Mesendoderm (in vitro differentiated cells): ENCODE results near the gene CACNG7.
A peak's percentile ranks its signal among the peaks of the same experiment; 100 is the strongest.

Experiments
- DNase-seq: peaks from one replicate; pipeline ENCODE4 v3.0.0; 2013
- H2AK5ac ChIP-seq: 2 replicates; pipeline ENCODE4 v1.6.1; 2013; ENCODE audit warnings: low read length, inconsistent platforms
- H2BK120ac ChIP-seq: 2 replicates; pipeline ENCODE4 v1.6.1; 2013; ENCODE audit warnings: low read depth, mild to moderate bottlenecking, low read length, moderate library complexity, mixed read lengths
- H2BK15ac ChIP-seq: replicated peaks from 2 replicates; pipeline ENCODE4 v1.6.1; 2013; ENCODE audit warnings: low read depth, mild to moderate bottlenecking, moderate library complexity
- H2BK5ac ChIP-seq: 2 replicates; pipeline ENCODE4 v1.6.1; 2013; ENCODE audit warnings: low read length, inconsistent platforms
- H3K18ac ChIP-seq: 2 replicates; pipeline ENCODE4 v1.6.1; 2013; ENCODE audit warnings: mild to moderate bottlenecking, low read length, mixed read lengths
- H3K23ac ChIP-seq: one replicate; pipeline ENCODE4 v1.6.1; 2013; ENCODE audit warnings: low read length
- H3K27ac ChIP-seq: 2 replicates; pipeline ENCODE4 v1.5.1; 2013; ENCODE audit warnings: low read depth, mild to moderate bottlenecking, inconsistent platforms, low read length, moderate library complexity
- H3K27me3 ChIP-seq: 2 replicates; pipeline ENCODE4 v1.6.1; 2013; ENCODE audit warnings: low read length, control low read depth, mild to moderate bottlenecking, inconsistent platforms; ENCODE audit not compliant: insufficient read depth, poor library complexity
- H3K36me3 ChIP-seq: 2 replicates; pipeline ENCODE4 v1.6.1; 2013; ENCODE audit warnings: low read length, inconsistent platforms; ENCODE audit not compliant: control insufficient read depth, insufficient read depth
- H3K4ac ChIP-seq: one replicate; pipeline ENCODE4 v1.6.1; 2013; ENCODE audit warnings: low read depth, mild to moderate bottlenecking, low read length, moderate library complexity
- H3K4me1 ChIP-seq: 2 replicates; pipeline ENCODE4 v1.6.1; 2013; ENCODE audit warnings: low read depth, low read length, inconsistent platforms; ENCODE audit not compliant: control insufficient read depth
- H3K4me2 ChIP-seq: 2 replicates; pipeline ENCODE4 v1.6.1; 2013; ENCODE audit warnings: low read length
- H3K4me3 ChIP-seq: 2 replicates; pipeline ENCODE4 v1.5.1; 2013; ENCODE audit warnings: mild to moderate bottlenecking, low read length
- H3K56ac ChIP-seq: one replicate; pipeline ENCODE4 v1.6.1; 2013; ENCODE audit warnings: low read length
- H3K79me1 ChIP-seq: 2 replicates; pipeline ENCODE4 v1.6.1; 2013; ENCODE audit warnings: low read length, inconsistent platforms
- H3K79me2 ChIP-seq: 2 replicates; pipeline ENCODE4 v1.6.1; 2013; ENCODE audit warnings: mild to moderate bottlenecking, low read length; ENCODE audit not compliant: control insufficient read depth, insufficient read depth
- H3K9ac ChIP-seq: 2 replicates; pipeline ENCODE4 v1.6.1; 2013; ENCODE audit warnings: low read length, inconsistent platforms
- H4K5ac ChIP-seq: one replicate; pipeline ENCODE4 v1.6.1; 2013; ENCODE audit warnings: low read length
- H4K8ac ChIP-seq: one replicate; pipeline ENCODE4 v1.6.1; 2013; ENCODE audit warnings: low read depth, mild to moderate bottlenecking, control low read depth, low read length, moderate library complexity
- WGBS: extraction: QIAGEN DNeasy Blood & Tissue Kit; methylation state at CpG from one replicate; pipeline ENCODE4 v1.1.7; 2013; ENCODE audit warnings: low lambda C conversion rate, missing lambda C conversion rate; ENCODE audit not compliant: insufficient coverage; ENCODE audit errors: extremely low coverage; 5-methylcytosine and 5-hydroxymethylcytosine counted together

The CACNG7 gene

GRCh38 chr19:53898166-53898565 is 10.9 kb upstream of the CACNG7 start:
- Histone ChIP-seq H2BK15ac (no peak overlapping the region), H3K9ac (peak overlapping the region; percentile 70), H3K18ac (no peak overlapping the region), H3K4ac (no peak overlapping the region), H3K56ac (peak overlapping the region; percentile 83), H3K4me1 (peaks cover 4% of the 10 kb centered on the region), H3K4me3 (peak overlapping the region; percentile 35), H3K4me2 (peak overlapping the region; percentile 99), H2BK5ac (no peak overlapping the region), H3K79me1 (no peaks in the 10 kb centered on the region), H3K36me3 (no peaks in the 10 kb centered on the region), H3K27ac (no peak overlapping the region), H4K5ac (no peak overlapping the region), H3K27me3 (no peaks in the 10 kb centered on the region), H2BK120ac (no peak overlapping the region), H3K79me2 (no peaks in the 10 kb centered on the region), H4K8ac (no peak overlapping the region), H2AK5ac (no peak overlapping the region), H3K23ac (no peak overlapping the region)
- no peak for DNase-seq
- WGBS = no CpG with 5 or more reads among the region's 16 CpGs

- H3K4me2 ChIP-seq = peak overlapping the region; percentile 99
- H3K18ac ChIP-seq = no peak overlapping the region
- peak overlapping the region; percentile 35 for H3K4me3 ChIP-seq
- no peaks in the 10 kb centered on the region for H3K36me3 ChIP-seq
- H3K27ac ChIP-seq = no peak overlapping the region
- peak overlapping the region; percentile 70 for H3K9ac ChIP-seq
- H3K79me1 ChIP-seq = no peaks in the 10 kb centered on the region
- no peak overlapping the region for H2BK120ac ChIP-seq
- no peak overlapping the region for H2BK5ac ChIP-seq
- peaks cover 4% of the 10 kb centered on the region for H3K4me1 ChIP-seq
- no peak overlapping the region for H3K4ac ChIP-seq
- H2BK15ac ChIP-seq = no peak overlapping the region
- H3K23ac ChIP-seq = no peak overlapping the region
- peak; percentile 99 for DNase-seq
- H4K5ac ChIP-seq = no peak overlapping the region
- H3K79me2 ChIP-seq = no peaks in the 10 kb centered on the region
- no peak overlapping the region for H2AK5ac ChIP-seq
- no peaks in the 10 kb centered on the region for H3K27me3 ChIP-seq
- H3K56ac ChIP-seq = peak overlapping the region; percentile 83
- WGBS = no CpG with 5 or more reads among the region's 42 CpGs
- H4K8ac ChIP-seq = no peak overlapping the region
Measured at GRCh38 chr19:53898636-53899341, 10.3 kb upstream of the CACNG7 start.

- WGBS = no CpG with 5 or more reads among the region's 27 CpGs
- H3K4ac ChIP-seq = no peak overlapping the region
- H3K56ac ChIP-seq = no peak overlapping the region
- H3K4me3 ChIP-seq = no peak overlapping the region
- H3K18ac ChIP-seq = no peak overlapping the region
- H2AK5ac ChIP-seq = no peak overlapping the region
- H2BK120ac ChIP-seq = no peak overlapping the region
- H3K23ac ChIP-seq = no peak overlapping the region
- no peaks in the 10 kb centered on the region for H3K79me1 ChIP-seq
- H4K5ac ChIP-seq = no peak overlapping the region
- H3K27me3 ChIP-seq = no peaks in the 10 kb centered on the region
- H2BK5ac ChIP-seq = no peak overlapping the region
- H3K4me1 ChIP-seq = peaks cover 4% of the 10 kb centered on the region
- H4K8ac ChIP-seq = no peak overlapping the region
- H3K79me2 ChIP-seq = no peaks in the 10 kb centered on the region
- H3K4me2 ChIP-seq = no peak overlapping the region
- no peak overlapping the region for H3K9ac ChIP-seq
- no peak overlapping the region for H3K27ac ChIP-seq
- no peak overlapping the region for H2BK15ac ChIP-seq
- H3K36me3 ChIP-seq = no peaks in the 10 kb centered on the region
- no peak for DNase-seq
Measured at GRCh38 chr19:53900191-53900860, 8.8 kb upstream of the CACNG7 start.

GRCh38 chr19:53903055-53903680 is 5.9 kb upstream of the CACNG7 start:
- no peak overlapping the region for H2AK5ac ChIP-seq
- no peak overlapping the region for H3K27ac ChIP-seq

GRCh38 chr19:53904909-53905308 is 4.2 kb upstream of the CACNG7 start:
- H3K79me1 ChIP-seq = no peaks in the 10 kb centered on the region
- H3K9ac ChIP-seq = no peak overlapping the region
- H3K27ac ChIP-seq = no peak overlapping the region
- no peak overlapping the region for H3K23ac ChIP-seq
- H2BK15ac ChIP-seq = no peak overlapping the region
- H3K56ac ChIP-seq = no peak overlapping the region
- no peak overlapping the region for H4K8ac ChIP-seq
- H3K4ac ChIP-seq = no peak overlapping the region
- WGBS = no CpG with 5 or more reads among the region's 3 CpGs
- H3K27me3 ChIP-seq = no peaks in the 10 kb centered on the region
- no peak overlapping the region for H2BK5ac ChIP-seq
- H2AK5ac ChIP-seq = no peak overlapping the region
- H2BK120ac ChIP-seq = no peak overlapping the region
- no peaks in the 10 kb centered on the region for H3K4me1 ChIP-seq
- no peak overlapping the region for H3K4me2 ChIP-seq
- no peak for DNase-seq
- no peaks in the 10 kb centered on the region for H3K36me3 ChIP-seq
- no peak overlapping the region for H4K5ac ChIP-seq
- no peaks in the 10 kb centered on the region for H3K79me2 ChIP-seq
- no peak overlapping the region for H3K4me3 ChIP-seq
- H3K18ac ChIP-seq = no peak overlapping the region

More at GRCh38 chr19:53903055-53903680, 5.9 kb upstream of the CACNG7 start:
- Histone ChIP-seq H3K9ac (no peak overlapping the region), H4K5ac (no peak overlapping the region), H3K4me1 (no peaks in the 10 kb centered on the region), H3K27me3 (no peaks in the 10 kb centered on the region), H3K56ac (no peak overlapping the region), H2BK15ac (no peak overlapping the region), H3K23ac (no peak overlapping the region), H4K8ac (no peak overlapping the region), H3K4me2 (no peak overlapping the region), H3K18ac (no peak overlapping the region), H3K4me3 (no peak overlapping the region), H3K4ac (no peak overlapping the region), H2BK120ac (no peak overlapping the region), H2BK5ac (no peak overlapping the region), H3K79me2 (no peaks in the 10 kb centered on the region), H3K79me1 (no peaks in the 10 kb centered on the region), H3K36me3 (no peaks in the 10 kb centered on the region)
- no CpG with 5 or more reads among the region's 4 CpGs for WGBS
- DNase-seq = peak; percentile 92
